Sigmoid colon (tissue), 3 donors: ENCODE data around the gene KMT2E.

ENCODE experiments used
- POLR2A ChIP-seq, 2 donors: fragments of 450-650 bp; IDR thresholded peaks; one replicate each; pipeline ENCODE4 v1.6.1; 2016; ENCODE audit warnings: antibody characterized with exemption in 2 of 2, mild to moderate bottlenecking in 2 of 2, moderate library complexity in 2 of 2
- TF ChIP-seq, protein P1 (sequence below), 4 experiments: fragments of 450-650 bp in 3 of 4; fragments of 200-600 bp in 1 of 4; IDR thresholded peaks; one replicate each; pipeline ENCODE4 v1.5.1; 2016 to 2019; ENCODE audit warnings: antibody characterized with exemption in 4 of 4, mild to moderate bottlenecking in 3 of 4, moderate library complexity in 2 of 4

DNA sequence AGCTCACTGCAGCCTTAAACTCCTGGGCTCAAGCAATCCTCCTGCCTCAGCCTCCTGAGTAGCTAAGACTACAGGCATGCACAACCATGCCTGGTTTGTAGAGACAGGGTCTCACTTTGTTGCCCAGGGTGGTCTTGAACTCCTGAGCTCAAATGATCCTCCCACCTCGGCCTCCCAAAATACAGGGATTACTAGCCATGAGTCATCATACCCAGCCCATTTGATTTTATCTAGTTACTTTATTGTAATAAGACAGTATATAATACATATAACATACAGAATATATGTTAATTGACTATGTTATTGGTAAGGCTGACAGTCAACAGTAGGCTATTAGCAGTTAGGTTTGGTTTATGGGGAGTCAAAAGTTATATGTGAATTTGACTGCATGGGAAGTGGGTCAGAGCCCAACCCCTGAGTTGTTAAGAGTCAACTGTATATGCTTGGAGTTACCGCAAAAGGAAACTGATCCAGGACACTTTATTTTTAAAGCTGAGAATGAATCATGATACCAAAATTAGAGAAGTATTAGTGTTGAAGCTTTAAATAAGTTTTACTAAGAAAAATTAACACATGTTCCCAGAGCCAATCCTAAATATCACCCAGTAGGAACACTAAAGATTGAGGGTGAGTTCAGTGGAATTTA, 20.7 kb upstream of the KMT2E start:
- TF ChIP-seq POLR2A (IDR thresholded peaks at IDR 0.05), result no peak
- TF ChIP-seq, protein P1, sequence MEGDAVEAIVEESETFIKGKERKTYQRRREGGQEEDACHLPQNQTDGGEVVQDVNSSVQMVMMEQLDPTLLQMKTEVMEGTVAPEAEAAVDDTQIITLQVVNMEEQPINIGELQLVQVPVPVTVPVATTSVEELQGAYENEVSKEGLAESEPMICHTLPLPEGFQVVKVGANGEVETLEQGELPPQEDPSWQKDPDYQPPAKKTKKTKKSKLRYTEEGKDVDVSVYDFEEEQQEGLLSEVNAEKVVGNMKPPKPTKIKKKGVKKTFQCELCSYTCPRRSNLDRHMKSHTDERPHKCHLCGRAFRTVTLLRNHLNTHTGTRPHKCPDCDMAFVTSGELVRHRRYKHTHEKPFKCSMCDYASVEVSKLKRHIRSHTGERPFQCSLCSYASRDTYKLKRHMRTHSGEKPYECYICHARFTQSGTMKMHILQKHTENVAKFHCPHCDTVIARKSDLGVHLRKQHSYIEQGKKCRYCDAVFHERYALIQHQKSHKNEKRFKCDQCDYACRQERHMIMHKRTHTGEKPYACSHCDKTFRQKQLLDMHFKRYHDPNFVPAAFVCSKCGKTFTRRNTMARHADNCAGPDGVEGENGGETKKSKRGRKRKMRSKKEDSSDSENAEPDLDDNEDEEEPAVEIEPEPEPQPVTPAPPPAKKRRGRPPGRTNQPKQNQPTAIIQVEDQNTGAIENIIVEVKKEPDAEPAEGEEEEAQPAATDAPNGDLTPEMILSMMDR (IDR thresholded peaks at IDR 0.05), result no peak
